ENCODE data around the gene FBXL7. TPM values are rescaled to one million over a fixed set of nuclear protein-coding genes. Genes with fewer than 3 reads are reported as not detected.

The FBXL7 gene
- total RNA-seq, 2 experiments from 2014 or later, result not detected

- Mint-ChIP-seq H3K4me3 (no peak overlapping the region), H3K36me3 (ENCODE audit: low read depth) (no peaks in the 10 kb centered on the region), H3K27me3 (no peaks in the 10 kb centered on the region), H3K4me1 (ENCODE audit: low read depth) (no peaks in the 10 kb centered on the region), H3K9me3 (no peaks in the 10 kb centered on the region), H3K27ac (no peak overlapping the region)
- ChIA-PET CTCF (interaction anchor here (1.1 kb wide), 1 partner anchor 10 kb away, joined by 3 read pairs; no protein-coding TSS in a partner anchor), POLR2A (no interaction called here)
- ATAC-seq (no peak), DNase-seq (no peak)
- intact Hi-C loops (cut with micrococcal nuclease), result no loop called here
- no peak for TF ChIP-seq CTCF (IDR thresholded peaks at IDR 0.05)
These were observed 75.7 kb downstream of the FBXL7 start for GRCh38 chr5:15575666-15576065.

- TF ChIP-seq CTCF (IDR thresholded peaks at IDR 0.05), result no peak
- H3K9me3 Mint-ChIP-seq, result peaks cover 3% of the 10 kb centered on the region
- ChIA-PET POLR2A (no interaction called here), CTCF (no interaction called here)
- DNase-seq (no peak), ATAC-seq (no peak)
- no peaks in the 10 kb centered on the region for H3K4me1 Mint-ChIP-seq (ENCODE audit: low read depth)
- no peaks in the 10 kb centered on the region for H3K36me3 Mint-ChIP-seq (ENCODE audit: low read depth)
- H3K27ac Mint-ChIP-seq, result no peak overlapping the region
- intact Hi-C loops (cut with micrococcal nuclease), result no loop called here
- no peak overlapping the region for H3K4me3 Mint-ChIP-seq
- H3K27me3 Mint-ChIP-seq, result no peaks in the 10 kb centered on the region
These were observed 77.2 kb downstream of the FBXL7 start for GRCh38 chr5:15577132-15577531.

- H3K27me3 Mint-ChIP-seq, result no peaks in the 10 kb centered on the region
- no peaks in the 10 kb centered on the region for H3K4me1 Mint-ChIP-seq (ENCODE audit: low read depth)
- no peaks in the 10 kb centered on the region for H3K36me3 Mint-ChIP-seq (ENCODE audit: low read depth)
- TF ChIP-seq CTCF (IDR thresholded peaks at IDR 0.05), result no peak
- no peak for DNase-seq
- intact Hi-C loops (cut with micrococcal nuclease), result no loop called here
- POLR2A ChIA-PET, result no interaction called here
- peaks cover 3% of the 10 kb centered on the region for H3K9me3 Mint-ChIP-seq
- no peak overlapping the region for H3K4me3 Mint-ChIP-seq
- ATAC-seq, result no peak
- H3K27ac Mint-ChIP-seq, result no peak overlapping the region
- CTCF ChIA-PET, result no interaction called here
These were observed 77.9 kb downstream of the FBXL7 start for GRCh38 chr5:15577831-15578230.

- ChIA-PET POLR2A (no interaction called here), CTCF (no interaction called here)
- Mint-ChIP-seq H3K27me3 (no peaks in the 10 kb centered on the region), H3K36me3 (ENCODE audit: low read depth) (no peaks in the 10 kb centered on the region), H3K4me1 (ENCODE audit: low read depth) (no peaks in the 10 kb centered on the region), H3K27ac (no peak overlapping the region), H3K4me3 (no peak overlapping the region), H3K9me3 (peaks cover 7% of the 10 kb centered on the region)
- TF ChIP-seq CTCF (IDR thresholded peaks at IDR 0.05), result no peak
- intact Hi-C loops (cut with micrococcal nuclease), result no loop called here
- DNase-seq (no peak), ATAC-seq (no peak)
These were observed 79.4 kb downstream of the FBXL7 start for GRCh38 chr5:15579193-15579990.

GRCh38 chr5:15584528-15584927 is 84.5 kb downstream of the FBXL7 start:
- H3K27ac Mint-ChIP-seq, result no peak overlapping the region
- no peaks in the 10 kb centered on the region for H3K36me3 Mint-ChIP-seq (ENCODE audit: low read depth)
- ATAC-seq (no peak), DNase-seq (no peak)
- H3K4me3 Mint-ChIP-seq, result no peak overlapping the region
- peaks cover 10% of the 10 kb centered on the region for H3K9me3 Mint-ChIP-seq
- ChIA-PET POLR2A (no interaction called here), CTCF (no interaction called here)
- no peaks in the 10 kb centered on the region for H3K4me1 Mint-ChIP-seq (ENCODE audit: low read depth)
- intact Hi-C loops (cut with micrococcal nuclease), result no loop called here
- H3K27me3 Mint-ChIP-seq, result no peaks in the 10 kb centered on the region
- no peak for TF ChIP-seq CTCF (IDR thresholded peaks at IDR 0.05)
